BLaER1 treated with 17β-estradiol and CSF1 and Interleukin-3, amounts not matched to agents 10 nM and 100 nM (cell line): ENCODE data around the gene ADAM30.
A peak's percentile ranks its signal among the peaks of the same experiment; 100 is the strongest.

Experiments
- H3K27ac ChIP-seq, 11 experiments: shearing (Covaris generic); formaldehyde crosslinking; 2 replicates each; pipeline ENCODE4 v1.8.1; 2022
- H3K27me3 ChIP-seq, 11 experiments: shearing (Covaris generic); formaldehyde crosslinking; 2 replicates each; pipeline ENCODE4 v1.8.1; 2022
- H3K36me3 ChIP-seq, 11 experiments: shearing (Covaris generic); formaldehyde crosslinking; 2 replicates each; pipeline ENCODE4 v1.8.1; 2022
- H3K4me1 ChIP-seq, 10 experiments: shearing (Covaris generic); formaldehyde crosslinking; 2 replicates each; pipeline ENCODE4 v1.8.1; 2022
- H3K4me2 ChIP-seq, 11 experiments: shearing (Covaris generic); formaldehyde crosslinking; 2 replicates each; pipeline ENCODE4 v1.8.1; 2022
- H3K4me3 ChIP-seq, 10 experiments: shearing (Covaris generic); formaldehyde crosslinking; 2 replicates each; pipeline ENCODE4 v1.8.1; 2022
- H3K9ac ChIP-seq, 11 experiments: shearing (Covaris generic); formaldehyde crosslinking; 2 replicates each; pipeline ENCODE4 v1.8.1; 2022
- H3K9me3 ChIP-seq, 11 experiments: shearing (Covaris generic); formaldehyde crosslinking; replicated peaks in 1 of 11; 2 replicates each; pipeline ENCODE4 v1.8.1; 2022
- H4K20me1 ChIP-seq, 11 experiments: shearing (Covaris generic); formaldehyde crosslinking; 2 replicates each; pipeline ENCODE4 v1.8.1; 2022
- Cebpa-rat ChIP-seq, 11 experiments: shearing (Covaris generic); IDR thresholded peaks; 2 replicates each; pipeline ENCODE4 v1.8.1; 2022

ADAM30 gene

GRCh38 chr1:119885903-119886783 is 10.2 kb downstream of the ADAM30 start:
- Histone ChIP-seq H3K36me3 (no peaks in the 10 kb centered on the region), H3K4me1 (peaks cover 0 to 16% (median 1%) of the 10 kb centered on the region in 10 experiments; a peak in 8 of 20 replicates), H3K9ac (no peak overlapping the region), H3K9me3 (peaks cover 17 to 32% (median 25%) of the 10 kb centered on the region in 11 experiments), H3K4me2 (no peak overlapping the region), H3K27ac (no peak overlapping the region), H3K27me3 (no peaks in the 10 kb centered on the region), H4K20me1 (no peaks in the 10 kb centered on the region), H3K4me3 (no peak overlapping the region)
- TF ChIP-seq Cebpa-rat (IDR thresholded peaks at IDR 0.05) = no peak

- Histone ChIP-seq H3K27me3 (no peaks in the 10 kb centered on the region), H3K9ac (no peak overlapping the region), H3K27ac (no peak overlapping the region), H3K4me1 (peaks cover 0 to 16% (median 1%) of the 10 kb centered on the region in 10 experiments; a peak in 8 of 20 replicates), H4K20me1 (no peaks in the 10 kb centered on the region), H3K9me3 (peaks cover 17 to 29% (median 25%) of the 10 kb centered on the region in 11 experiments), H3K4me2 (0 out of 22 replicates have a peak overlapping the region, but pooled peaks of 1 of the 11 experiments have one; percentile 2), H3K4me3 (no peak overlapping the region), H3K36me3 (no peaks in the 10 kb centered on the region)
- no peak for TF ChIP-seq Cebpa-rat (IDR thresholded peaks at IDR 0.05)
These were observed 11.6 kb downstream of the ADAM30 start for GRCh38 chr1:119884711-119885110.

- no peak for TF ChIP-seq Cebpa-rat (IDR thresholded peaks at IDR 0.05)
- H3K9ac ChIP-seq = no peak overlapping the region
- H3K27ac ChIP-seq = no peak overlapping the region
- H3K36me3 ChIP-seq = no peaks in the 10 kb centered on the region
- H4K20me1 ChIP-seq = no peaks in the 10 kb centered on the region
- H3K4me1 ChIP-seq = peaks cover 0 to 16% (median 1%) of the 10 kb centered on the region in 10 experiments; a peak in 8 of 20 replicates
- no peak overlapping the region for H3K4me2 ChIP-seq
- no peaks in the 10 kb centered on the region for H3K27me3 ChIP-seq
- no peak overlapping the region for H3K4me3 ChIP-seq
- peaks cover 14 to 24% (median 21%) of the 10 kb centered on the region in 11 experiments for H3K9me3 ChIP-seq
These were observed 12.5 kb downstream of the ADAM30 start for GRCh38 chr1:119883826-119884225.

GRCh38 chr1:119882132-119883049 is 13.9 kb downstream of the ADAM30 start:
- H3K4me1 ChIP-seq = peaks cover 0 to 16% (median 1%) of the 10 kb centered on the region in 10 experiments; a peak in 8 of 20 replicates
- TF ChIP-seq Cebpa-rat (IDR thresholded peaks at IDR 0.05) = no peak
- H3K4me2 ChIP-seq = peak overlapping the region in 3 of 11 experiments; percentile 7 to 44 (median 24); a peak in 4 of 22 replicates
- H3K9me3 ChIP-seq = peaks cover 0 to 9% (median 7%) of the 10 kb centered on the region in 11 experiments; a peak in 13 of 22 replicates
- H3K9ac ChIP-seq = no peak overlapping the region
- H4K20me1 ChIP-seq = no peaks in the 10 kb centered on the region
- no peaks in the 10 kb centered on the region for H3K36me3 ChIP-seq
- no peaks in the 10 kb centered on the region for H3K27me3 ChIP-seq
- H3K27ac ChIP-seq = 0 out of 22 replicates have a peak overlapping the region, but pooled peaks of 1 of the 11 experiments have one; percentile 25
- H3K4me3 ChIP-seq = no peak overlapping the region

- H3K4me2 ChIP-seq = no peak overlapping the region
- no peaks in the 10 kb centered on the region for H4K20me1 ChIP-seq
- TF ChIP-seq Cebpa-rat (IDR thresholded peaks at IDR 0.05) = no peak
- H3K4me3 ChIP-seq = no peak overlapping the region
- no peaks in the 10 kb centered on the region for H3K36me3 ChIP-seq
- 0 out of 22 replicates have a peak, but pooled peaks cover 0 to 3% (median 0%) of the 10 kb centered on the region in 11 experiments for H3K9me3 ChIP-seq
- no peak overlapping the region for H3K27ac ChIP-seq
- no peaks in the 10 kb centered on the region for H3K27me3 ChIP-seq
- H3K9ac ChIP-seq = no peak overlapping the region
- peaks cover 0 to 11% (median 1%) of the 10 kb centered on the region in 10 experiments; a peak in 7 of 20 replicates for H3K4me1 ChIP-seq
These were observed 16.5 kb downstream of the ADAM30 start for GRCh38 chr1:119879510-119880434.

GRCh38 chr1:119878171-119878570 is 18.1 kb downstream of the ADAM30 start:
- Histone ChIP-seq H3K4me1 (peaks cover 0 to 8% (median 0%) of the 10 kb centered on the region in 10 experiments; a peak in 2 of 20 replicates), H3K27ac (no peak overlapping the region), H3K9ac (no peak overlapping the region), H3K4me2 (no peak overlapping the region), H4K20me1 (no peaks in the 10 kb centered on the region), H3K4me3 (no peak overlapping the region), H3K36me3 (no peaks in the 10 kb centered on the region), H3K27me3 (no peaks in the 10 kb centered on the region), H3K9me3 (0 out of 22 replicates have a peak, but pooled peaks cover 0 to 3% (median 0%) of the 10 kb centered on the region in 11 experiments)
- no peak for TF ChIP-seq Cebpa-rat (IDR thresholded peaks at IDR 0.05)

GRCh38 chr1:119874186-119874585 is 22.1 kb downstream of the ADAM30 start:
- no peaks in the 10 kb centered on the region for H4K20me1 ChIP-seq
- no peaks in the 10 kb centered on the region for H3K27me3 ChIP-seq
- no peak overlapping the region for H3K27ac ChIP-seq
- H3K36me3 ChIP-seq = no peaks in the 10 kb centered on the region
- H3K4me1 ChIP-seq = peaks cover 0 to 13% (median 9%) of the 10 kb centered on the region in 10 experiments; a peak in 15 of 20 replicates
- H3K9me3 ChIP-seq = 0 out of 22 replicates have a peak, but pooled peaks cover 0 to 3% (median 0%) of the 10 kb centered on the region in 11 experiments
- TF ChIP-seq Cebpa-rat (IDR thresholded peaks at IDR 0.05) = no peak
- H3K4me3 ChIP-seq = no peak overlapping the region
- H3K9ac ChIP-seq = no peak overlapping the region
- H3K4me2 ChIP-seq = no peak overlapping the region
